ENCODE results near the gene AP5Z1. TPM values are rescaled to one million over a fixed set of nuclear protein-coding genes. Genes with fewer than 3 reads are reported as not detected.

AP5Z1 gene
- total RNA-seq, 1 experiment from 2014 or later: 35.6 TPM

DNA sequence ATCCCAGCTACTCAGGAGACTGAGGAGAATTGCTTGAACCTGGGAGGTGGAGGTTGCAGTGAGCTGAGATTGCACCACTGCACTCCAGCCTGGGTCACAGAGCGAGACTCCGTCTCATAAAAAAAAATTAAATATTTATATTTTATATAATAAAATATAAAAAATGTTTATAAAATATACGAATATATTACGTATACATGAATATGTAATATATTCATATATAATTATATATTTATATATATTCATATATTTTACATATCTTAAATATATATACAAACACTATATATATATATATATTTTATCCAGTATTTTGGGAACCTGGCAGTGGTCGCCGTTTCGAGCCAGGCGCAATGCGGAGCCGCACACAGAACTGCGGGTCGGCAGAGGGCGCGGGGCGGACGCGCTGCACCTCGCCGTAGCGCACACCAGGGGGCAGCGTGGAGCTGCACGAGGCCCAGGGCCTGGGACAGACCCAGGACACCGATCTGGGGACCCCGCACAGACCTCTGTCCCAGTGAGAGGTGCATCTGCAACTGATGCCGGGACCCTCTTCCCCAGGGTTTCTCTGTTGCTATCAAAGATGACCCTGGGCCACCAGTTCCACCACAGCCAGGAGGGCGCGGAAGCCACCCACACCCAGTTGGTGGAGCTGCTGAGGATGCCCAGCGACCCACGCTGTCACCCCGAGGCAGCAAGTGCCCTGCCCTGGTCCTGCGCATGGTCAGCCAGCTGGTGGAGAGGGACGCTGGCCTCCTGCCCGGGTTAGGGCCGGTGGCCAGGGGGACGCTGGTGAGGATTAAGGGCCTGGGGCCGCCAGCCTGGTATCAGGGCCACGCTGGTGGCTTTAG, 22.7 kb downstream of the AP5Z1 start:
- Histone ChIP-seq H3K4me1 (ENCODE audit: insufficient read depth, low read length, poor library complexity, severe bottlenecking) (no peaks in the 10 kb centered on the region), H3K4me3 (ENCODE audit: low read depth, low read length, poor library complexity, severe bottlenecking) (no peak overlapping the region), H3K27ac (ENCODE audit: low read depth, low read length, poor library complexity, severe bottlenecking) (no peak overlapping the region), H3K9me3 (ENCODE audit: low read depth, low read length, poor library complexity, severe bottlenecking) (no peaks in the 10 kb centered on the region), H3K36me3 (ENCODE audit: insufficient read depth, low read length, poor library complexity, severe bottlenecking) (no peaks in the 10 kb centered on the region), H3K27me3 (replicated peaks; ENCODE audit: insufficient read depth, low read depth, low read length, poor library complexity) (no peaks in the 10 kb centered on the region)
- ChIA-PET CTCF (interaction anchor here (0.7 to 1.6 kb wide), 6 partner anchors 10 to 376 kb away, joined by 3 to 10 read pairs (median 5); partner anchors contain the start of gene RADIL), POLR2A (ENCODE audit: low non-redundant PET) (no interaction called here)
- intact Hi-C loops (cut with micrococcal nuclease; ENCODE audit: unreplicated experiment): loop anchor here (1.0 to 10.0 kb wide), 2 partner anchors 287 to 377 kb away; no protein-coding TSS in a partner anchor
- peak; percentile 58 for DNase-seq (ENCODE audit: low spot score)
- no TSS peak for BruUV-seq (replicated peaks)
- TF ChIP-seq EZH2 (IDR thresholded peaks at IDR 0.05; ENCODE audit: borderline replicate concordance, low read depth, low read length, poor library complexity, severe bottlenecking): no peak
- TF ChIP-seq CTCF (conservative IDR thresholded peaks at IDR 0.05; ENCODE audit: low read depth, low read length): peak; percentile 81

DNA sequence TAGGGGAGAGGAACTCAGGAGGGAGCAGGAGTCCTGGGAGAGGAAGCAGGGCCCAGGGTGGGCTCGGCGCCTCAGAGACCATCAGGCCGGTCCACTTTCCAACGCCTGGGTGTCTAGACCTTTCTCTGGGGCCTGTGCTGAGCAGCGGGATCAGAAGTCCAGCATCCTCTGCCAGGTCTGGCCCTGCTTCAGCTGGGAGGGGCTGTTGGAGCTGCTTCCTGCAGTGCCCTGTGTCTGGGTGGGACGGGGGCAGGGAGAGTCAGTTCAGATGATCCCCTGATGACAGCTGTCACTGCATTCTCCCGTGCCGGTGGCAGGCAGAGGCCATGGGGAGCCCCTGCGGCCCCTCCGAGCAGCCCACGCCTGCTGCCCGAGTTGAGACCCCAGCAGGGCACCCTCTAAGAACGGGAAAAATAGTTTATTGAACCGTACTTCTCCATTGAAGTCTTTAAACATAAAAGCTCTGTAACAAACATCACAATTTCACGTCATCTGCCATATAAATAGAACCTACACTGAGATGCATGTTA, 23.3 kb downstream of the AP5Z1 start:
- intact Hi-C loops (cut with micrococcal nuclease; ENCODE audit: unreplicated experiment): loop anchor here (1.0 to 10.0 kb wide), 2 partner anchors 287 to 376 kb away; no protein-coding TSS in a partner anchor
- POLR2A ChIA-PET (ENCODE audit: low non-redundant PET): interaction anchor here (0.6 kb wide), 2 partner anchors 299 to 725 kb away, joined by 3 to 5 read pairs; no protein-coding TSS in a partner anchor
- Histone ChIP-seq H3K9me3 (ENCODE audit: low read depth, low read length, poor library complexity, severe bottlenecking) (no peaks in the 10 kb centered on the region), H3K27ac (ENCODE audit: low read depth, low read length, poor library complexity, severe bottlenecking) (no peak overlapping the region), H3K27me3 (replicated peaks; ENCODE audit: insufficient read depth, low read depth, low read length, poor library complexity) (no peaks in the 10 kb centered on the region), H3K4me1 (ENCODE audit: insufficient read depth, low read length, poor library complexity, severe bottlenecking) (no peaks in the 10 kb centered on the region), H3K4me3 (ENCODE audit: low read depth, low read length, poor library complexity, severe bottlenecking) (no peak overlapping the region), H3K36me3 (ENCODE audit: insufficient read depth, low read length, poor library complexity, severe bottlenecking) (no peaks in the 10 kb centered on the region)
- no TSS peak for BruUV-seq (replicated peaks)
- no peak for DNase-seq (ENCODE audit: low spot score)
- TF ChIP-seq EZH2 (IDR thresholded peaks at IDR 0.05; ENCODE audit: borderline replicate concordance, low read depth, low read length, poor library complexity, severe bottlenecking) (no peak), CTCF (conservative IDR thresholded peaks at IDR 0.05; ENCODE audit: low read depth, low read length) (no peak)
- CTCF ChIA-PET: interaction anchor here (0.7 to 1.6 kb wide), 6 partner anchors 9 to 375 kb away, joined by 3 to 10 read pairs (median 5); partner anchors contain the start of gene RADIL

- Histone ChIP-seq H3K4me3 (ENCODE audit: low read depth, low read length, poor library complexity, severe bottlenecking) (no peak overlapping the region), H3K9me3 (ENCODE audit: low read depth, low read length, poor library complexity, severe bottlenecking) (no peaks in the 10 kb centered on the region), H3K36me3 (ENCODE audit: insufficient read depth, low read length, poor library complexity, severe bottlenecking) (no peaks in the 10 kb centered on the region), H3K4me1 (ENCODE audit: insufficient read depth, low read length, poor library complexity, severe bottlenecking) (no peaks in the 10 kb centered on the region), H3K27ac (ENCODE audit: low read depth, low read length, poor library complexity, severe bottlenecking) (no peak overlapping the region), H3K27me3 (replicated peaks; ENCODE audit: insufficient read depth, low read depth, low read length, poor library complexity) (no peaks in the 10 kb centered on the region)
- ChIA-PET POLR2A (ENCODE audit: low non-redundant PET) (interaction anchor here (0.6 kb wide), 2 partner anchors 298 to 724 kb away, joined by 3 to 5 read pairs; no protein-coding TSS in a partner anchor), CTCF (no interaction called here)
- no TSS peak for BruUV-seq (replicated peaks)
- intact Hi-C loops (cut with micrococcal nuclease; ENCODE audit: unreplicated experiment): loop anchor here (10.0 kb wide), 1 partner anchor 375 kb away; no protein-coding TSS in a partner anchor
- no peak for DNase-seq (ENCODE audit: low spot score)
- no peak for TF ChIP-seq CTCF (conservative IDR thresholded peaks at IDR 0.05; ENCODE audit: low read depth, low read length)
- no peak for TF ChIP-seq EZH2 (IDR thresholded peaks at IDR 0.05; ENCODE audit: borderline replicate concordance, low read depth, low read length, poor library complexity, severe bottlenecking)
Observed at GRCh38 chr7:4799508-4800268, 24.3 kb downstream of the AP5Z1 start.
